HEK293 (cell line): ENCODE measurements around the gene FBH1.

Source experiments
- CTCF ChIP-seq: fragments of 450-650 bp; formaldehyde crosslinking; IDR thresholded peaks from 2 replicates; pipeline ENCODE4 v1.5.1; 2016; ENCODE audit warnings: missing biosample characterization, missing genetic modification characterization
- KLF7 ChIP-seq: fragments of 450-650 bp; formaldehyde crosslinking; IDR thresholded peaks from 2 replicates; pipeline ENCODE4 v1.5.1; 2016; ENCODE audit warnings: missing biosample characterization, missing genetic modification characterization, borderline replicate concordance
- RBAK ChIP-seq: fragments of 450-650 bp; formaldehyde crosslinking; IDR thresholded peaks from 2 replicates; pipeline ENCODE4 v1.5.1; 2016; ENCODE audit warnings: missing biosample characterization, missing genetic modification characterization
- TCF7L2 ChIP-seq: IDR thresholded peaks from 2 replicates; pipeline ENCODE4 v1.6.1; 2011; ENCODE audit warnings: low read depth, mild to moderate bottlenecking, inconsistent platforms, low read length, moderate library complexity, borderline replicate concordance
- ZBTB6 ChIP-seq: fragments of 450-650 bp; formaldehyde crosslinking; IDR thresholded peaks from 2 replicates; pipeline ENCODE4 v1.5.1; 2017; ENCODE audit warnings: missing biosample characterization, missing genetic modification characterization
- ZBTB7A ChIP-seq: fragments of 450-650 bp; formaldehyde crosslinking; IDR thresholded peaks from 2 replicates; pipeline ENCODE4 v1.5.1; 2016; ENCODE audit warnings: low read depth, missing biosample characterization, missing genetic modification characterization
- ZBTB8A ChIP-seq: fragments of 450-650 bp; formaldehyde crosslinking; IDR thresholded peaks from 2 replicates; pipeline ENCODE4 v1.5.1; 2016; ENCODE audit warnings: missing biosample characterization, missing genetic modification characterization
- ZNF274 ChIP-seq, 2 experiments: fragments of 200-500 bp in 1 of 2; fragments of 450-650 bp in 1 of 2; sonication (Bioruptor generic) in 1 of 2; formaldehyde crosslinking in 1 of 2; IDR thresholded peaks; 2 replicates each; pipeline versions ENCODE4 v1.5.1 to v1.6.1; 2014 to 2016; ENCODE audit warnings: borderline replicate concordance in 1 of 2, inconsistent platforms in 1 of 2, low read length in 1 of 2, missing biosample characterization in 1 of 2, missing genetic modification characterization in 1 of 2
- ZNF501 ChIP-seq: fragments of 450-650 bp; formaldehyde crosslinking; IDR thresholded peaks from 2 replicates; pipeline ENCODE4 v1.5.1; 2016; ENCODE audit warnings: missing biosample characterization, missing genetic modification characterization
- ZNF549 ChIP-seq: fragments of 450-650 bp; IDR thresholded peaks from 2 replicates; pipeline ENCODE4 v1.5.1; 2018; ENCODE audit warnings: missing biosample characterization, missing genetic modification characterization, mild to moderate bottlenecking, inconsistent platforms, moderate library complexity
- ZNF560 ChIP-seq: fragments of 450-650 bp; formaldehyde crosslinking; IDR thresholded peaks from 2 replicates; pipeline ENCODE4 v1.5.1; 2017; ENCODE audit warnings: missing biosample characterization, missing genetic modification characterization, borderline replicate concordance
- ZNF639 ChIP-seq: fragments of 450-650 bp; formaldehyde crosslinking; IDR thresholded peaks from 2 replicates; pipeline ENCODE4 v1.5.1; 2016; ENCODE audit warnings: missing biosample characterization, missing genetic modification characterization
- ZNF830 ChIP-seq: fragments of 450-650 bp; IDR thresholded peaks from 2 replicates; pipeline ENCODE4 v1.5.0; 2018; ENCODE audit warnings: missing biosample characterization, missing genetic modification characterization, low read depth, mild to moderate bottlenecking, moderate library complexity

GRCh38 chr10:5856701-5857004, 33.4 kb upstream of the FBH1 start:
- no peak for TF ChIP-seq ZNF560 (tag by site-specific recombination)
- no peak for TF ChIP-seq ZNF549 (tag by site-specific recombination)
- no peak for TF ChIP-seq CTCF
- TF ChIP-seq ZBTB7A: no peak
- TF ChIP-seq TCF7L2: no peak
- no peak for TF ChIP-seq ZNF830
- no peak for TF ChIP-seq KLF7 (tag by site-specific recombination)
- no peak for TF ChIP-seq ZBTB8A
- no peak for TF ChIP-seq ZNF639
- TF ChIP-seq ZBTB6: no peak
- TF ChIP-seq RBAK (tag by site-specific recombination): no peak
- no peak for TF ChIP-seq ZNF501 (tag by site-specific recombination)
- no peak for TF ChIP-seq ZNF274 (IDR thresholded peaks at IDR 0.05; ENCODE audit: low read length)
- TF ChIP-seq ZNF274 (tag by site-specific recombination; IDR thresholded peaks at IDR 0.05; ENCODE audit: borderline replicate concordance): no peak
